Inflammatory macrophage (primary cell): ENCODE data around the gene EML4.
"Not testable (repeated sequence)": the region's sequence is repeated elsewhere in the genome, so short reads cannot be mapped to it uniquely, and the experiment has no call there.

ENCODE experiments used
- DNase-seq, 2 donors: peaks; one replicate each; pipeline ENCODE4 v3.0.0-alpha.2; 2020 to 2022

Gene EML4

GRCh38 chr2:42361728-42362283 is 192.7 kb downstream of the EML4 start:
- no peak for DNase-seq

GRCh38 chr2:42363413-42363812 is 194.3 kb downstream of the EML4 start:
- no peak for DNase-seq

GRCh38 chr2:42364658-42365057 is 195.5 kb downstream of the EML4 start:
- DNase-seq = no peak

GRCh38 chr2:42366411-42366810 is 197.3 kb downstream of the EML4 start:
- no peak for DNase-seq

- peak; percentile 34 to 36 for DNase-seq
These were observed 198.7 kb downstream of the EML4 start for GRCh38 chr2:42367835-42368234.

- no peak for DNase-seq
These were observed 199.8 kb downstream of the EML4 start for GRCh38 chr2:42368817-42369531.

- DNase-seq = no peak
These were observed 200.5 kb downstream of the EML4 start for GRCh38 chr2:42369532-42370229.

- DNase-seq = no peak
These were observed 202.7 kb downstream of the EML4 start for GRCh38 chr2:42371611-42372473.

GRCh38 chr2:42372474-42373200 is 203.5 kb downstream of the EML4 start:
- peak in 1 of 2 donors; percentile 5 for DNase-seq

GRCh38 chr2:42376758-42377157 is 207.6 kb downstream of the EML4 start:
- no peak for DNase-seq

- no peak for DNase-seq
These were observed 209.3 kb downstream of the EML4 start for GRCh38 chr2:42378415-42378814.

- not testable (repeated sequence) for DNase-seq
These were observed 210.9 kb downstream of the EML4 start for GRCh38 chr2:42380026-42380425.

GRCh38 chr2:42382144-42382543 is 213.0 kb downstream of the EML4 start:
- peak in 1 of 2 donors; percentile 4 for DNase-seq
